Fibroblast of lung (primary cell): Measurements from ENCODE around the gene REEP1. TPM values are rescaled to one million over a fixed set of nuclear protein-coding genes. Genes with fewer than 3 reads are reported as not detected.

Experiments used
- DNase-seq, 2 donors: peaks; one replicate each; pipeline versions ENCODE4 v3.0.0 to v3.0.0-alpha.2; 2010; ENCODE audit warnings: low read depth in 2 of 2
- H2AFZ ChIP-seq: 2 replicates; pipeline ENCODE4 v1.5.1; 2012; ENCODE audit warnings: low read length, control low read depth, inconsistent platforms
- H3K27ac ChIP-seq: 2 replicates; pipeline ENCODE4 v1.5.1; 2011; ENCODE audit warnings: low read length, control low read depth; ENCODE audit not compliant: insufficient read depth
- H3K27me3 ChIP-seq: 2 replicates; pipeline ENCODE4 v1.5.1; 2011; ENCODE audit warnings: mild to moderate bottlenecking, low read length; ENCODE audit not compliant: control insufficient read depth, insufficient read depth
- H3K36me3 ChIP-seq: 2 replicates; pipeline ENCODE4 v1.5.1; 2011; ENCODE audit warnings: low read length; ENCODE audit not compliant: control insufficient read depth, insufficient read depth
- H3K4me1 ChIP-seq: 2 replicates; pipeline ENCODE4 v1.5.1; 2011; ENCODE audit warnings: low read length; ENCODE audit not compliant: control insufficient read depth, insufficient read depth; ENCODE audit errors: extremely low read depth
- H3K4me2 ChIP-seq: 2 replicates; pipeline ENCODE4 v1.5.1; 2011; ENCODE audit warnings: low read length, control low read depth; ENCODE audit not compliant: insufficient read depth; ENCODE audit errors: extremely low read depth
- H3K4me3 ChIP-seq, 4 experiments: fragments of 200-600 bp in 1 of 4; sonication (generic) in 1 of 4; replicated peaks in 1 of 4; 2 replicates each; pipeline ENCODE4 v1.5.1; 2011 to 2016; ENCODE audit warnings: low read length in 4 of 4, low read depth in 3 of 4, mild to moderate bottlenecking in 3 of 4, control low read depth in 2 of 4, inconsistent platforms in 1 of 4, mixed read lengths in 1 of 4; ENCODE audit not compliant: insufficient read depth in 1 of 4; ENCODE audit errors: control extremely low read depth in 1 of 4
- H3K79me2 ChIP-seq: 2 replicates; pipeline ENCODE4 v1.5.1; 2012; ENCODE audit warnings: mild to moderate bottlenecking, low read length, inconsistent platforms; ENCODE audit not compliant: control insufficient read depth, insufficient read depth
- H3K9ac ChIP-seq: 2 replicates; pipeline ENCODE4 v1.5.1; 2011; ENCODE audit warnings: mild to moderate bottlenecking, low read length, control low read depth; ENCODE audit not compliant: insufficient read depth
- H3K9me3 ChIP-seq: 2 replicates; pipeline ENCODE4 v1.5.1; 2012; ENCODE audit warnings: low read depth, low read length; ENCODE audit not compliant: control insufficient read depth, insufficient read depth
- H4K20me1 ChIP-seq: 2 replicates; pipeline ENCODE4 v1.5.1; 2011; ENCODE audit warnings: low read length; ENCODE audit not compliant: control insufficient read depth, insufficient read depth; ENCODE audit errors: extremely low read depth
- CTCF ChIP-seq, 2 donors: IDR thresholded peaks in 1 of 2; conservative IDR thresholded peaks in 1 of 2; 1 replicate in 1 of 2; 2 replicates in 1 of 2; pipeline ENCODE4 v1.5.1; 2011 to 2012; ENCODE audit warnings: low read length in 2 of 2, control low read depth in 1 of 2, inconsistent platforms in 1 of 2, low read depth in 1 of 2, mild to moderate bottlenecking in 1 of 2
- EZH2 ChIP-seq: IDR thresholded peaks from 2 replicates; pipeline ENCODE4 v1.5.1; 2012; ENCODE audit warnings: low read length, control low read depth, mild to moderate bottlenecking; ENCODE audit errors: missing control alignments
- polyA plus RNA-seq, 2 donors: library from polyadenylated mRNA; depleted of rRNA in 1 of 2; stranded (reverse) in 1 of 2; unstranded in 1 of 2; fragments of >200 nt; gene quantifications; 2 replicates each; pipeline ENCODE4 v1.2.1, GENCODE V29; 2011 to 2012; ENCODE audit warnings: missing spikeins in 1 of 2
- total RNA-seq: library from RNA; depleted of rRNA; stranded (reverse); fragments of >200 nt; gene quantifications from 2 replicates; pipeline ENCODE4 v1.2.1, GENCODE V29; 2014

REEP1 gene
- total and polyA plus RNA-seq, 2 donors (not counting 1 experiment from before 2014, with no cell fraction given) = 0.02 TPM; not detected in 1

GRCh38 chr2:86204458-86204857 is 133.0 kb downstream of the REEP1 start:
- Histone ChIP-seq H3K9me3 (no peaks in the 10 kb centered on the region), H3K36me3 (peaks cover 6% of the 10 kb centered on the region), H3K79me2 (peaks cover 33% of the 10 kb centered on the region), H3K27ac (no peak overlapping the region), H3K27me3 (no peaks in the 10 kb centered on the region), H3K9ac (no peak overlapping the region), H4K20me1 (no peaks in the 10 kb centered on the region), H3K4me2 (no peak overlapping the region), H3K4me3 (no peak overlapping the region), H2AFZ (no peak overlapping the region), H3K4me1 (peaks cover 4% of the 10 kb centered on the region)
- TF ChIP-seq CTCF (conservative IDR thresholded peaks at IDR 0.05 in 1 of 2, IDR thresholded peaks at IDR 0.05 in 1 of 2; ENCODE audit: low read depth in 1 of 2, low read length in 2 of 2) (no peak), EZH2 (no peak)
- DNase-seq = no peak

GRCh38 chr2:86203614-86204013 is 133.8 kb downstream of the REEP1 start:
- no peak for TF ChIP-seq CTCF (conservative IDR thresholded peaks at IDR 0.05 in 1 of 2, IDR thresholded peaks at IDR 0.05 in 1 of 2; ENCODE audit: low read depth in 1 of 2, low read length in 2 of 2)
- no peak for TF ChIP-seq EZH2
- no peak overlapping the region for H3K27ac ChIP-seq
- peaks cover 6% of the 10 kb centered on the region for H3K36me3 ChIP-seq
- H3K4me3 ChIP-seq = no peak overlapping the region
- no peak overlapping the region for H3K4me2 ChIP-seq
- no peak for DNase-seq
- no peak overlapping the region for H3K9ac ChIP-seq
- H3K79me2 ChIP-seq = peaks cover 35% of the 10 kb centered on the region
- H3K27me3 ChIP-seq = no peaks in the 10 kb centered on the region
- no peak overlapping the region for H2AFZ ChIP-seq
- H3K4me1 ChIP-seq = peaks cover 4% of the 10 kb centered on the region
- H4K20me1 ChIP-seq = no peaks in the 10 kb centered on the region
- H3K9me3 ChIP-seq = no peaks in the 10 kb centered on the region

- H3K4me2 ChIP-seq = no peak overlapping the region
- no peaks in the 10 kb centered on the region for H4K20me1 ChIP-seq
- no peaks in the 10 kb centered on the region for H3K27me3 ChIP-seq
- H3K4me1 ChIP-seq = peaks cover 4% of the 10 kb centered on the region
- no peaks in the 10 kb centered on the region for H3K9me3 ChIP-seq
- DNase-seq = no peak
- peaks cover 4% of the 10 kb centered on the region for H3K36me3 ChIP-seq
- TF ChIP-seq CTCF (conservative IDR thresholded peaks at IDR 0.05 in 1 of 2, IDR thresholded peaks at IDR 0.05 in 1 of 2; ENCODE audit: low read depth in 1 of 2, low read length in 2 of 2) = no peak
- no peak for TF ChIP-seq EZH2
- H2AFZ ChIP-seq = no peak overlapping the region
- no peak overlapping the region for H3K9ac ChIP-seq
- H3K4me3 ChIP-seq = no peak overlapping the region
- no peak overlapping the region for H3K27ac ChIP-seq
- H3K79me2 ChIP-seq = peaks cover 35% of the 10 kb centered on the region
These were observed 134.7 kb downstream of the REEP1 start for GRCh38 chr2:86202702-86203101.
